Right kidney (tissue), 1 donor: ENCODE data around the gene CAV3.

ENCODE experiments used
- DNase-seq: peaks from one replicate; pipeline ENCODE4 v3.0.0-alpha.2; 2016

CAV3 gene

GRCh38 chr3:8734908-8735307, 1.3 kb downstream of the CAV3 start:
- no peak for DNase-seq

- no peak for DNase-seq
These were observed 2.8 kb downstream of the CAV3 start for GRCh38 chr3:8736436-8736835.

- DNase-seq, result no peak
These were observed 3.7 kb downstream of the CAV3 start for GRCh38 chr3:8737301-8737700.

GRCh38 chr3:8737823-8738222, 4.2 kb downstream of the CAV3 start:
- no peak for DNase-seq

- no peak for DNase-seq
These were observed 5.0 kb downstream of the CAV3 start for GRCh38 chr3:8738639-8739038.

- DNase-seq, result no peak
These were observed 6.3 kb downstream of the CAV3 start for GRCh38 chr3:8739757-8740504.

GRCh38 chr3:8741581-8742261, 8.1 kb downstream of the CAV3 start:
- peak; percentile 57 for DNase-seq

GRCh38 chr3:8743021-8743601, 9.5 kb downstream of the CAV3 start:
- no peak for DNase-seq

GRCh38 chr3:8743911-8744310, 10.3 kb downstream of the CAV3 start:
- DNase-seq, result no peak

- no peak for DNase-seq
These were observed 12.2 kb downstream of the CAV3 start for GRCh38 chr3:8745619-8746370.

- no peak for DNase-seq
These were observed 13.3 kb downstream of the CAV3 start for GRCh38 chr3:8746780-8747345.

GRCh38 chr3:8749316-8749715, 15.7 kb downstream of the CAV3 start:
- no peak for DNase-seq

GRCh38 chr3:8752832-8753231, 19.2 kb downstream of the CAV3 start:
- DNase-seq, result no peak

- no peak for DNase-seq
These were observed 21.5 kb downstream of the CAV3 start for GRCh38 chr3:8755097-8755496.

- DNase-seq, result no peak
These were observed 22.1 kb downstream of the CAV3 start for GRCh38 chr3:8755564-8756237.

- no peak for DNase-seq
These were observed 23.1 kb downstream of the CAV3 start for GRCh38 chr3:8756671-8757070.

- no peak for DNase-seq
These were observed 24.2 kb downstream of the CAV3 start for GRCh38 chr3:8757551-8758518.

- no peak for DNase-seq
These were observed 25.6 kb downstream of the CAV3 start for GRCh38 chr3:8759038-8759707.

GRCh38 chr3:8760091-8760490, 26.5 kb downstream of the CAV3 start:
- DNase-seq, result no peak

- no peak for DNase-seq
These were observed 26.9 kb downstream of the CAV3 start for GRCh38 chr3:8760506-8760905.
